Skeletal muscle tissue (tissue), 4 donors: ENCODE results near the gene NDUFS2. TPM values are rescaled to one million over a fixed set of nuclear protein-coding genes. Genes with fewer than 3 reads are reported as not detected.

ENCODE experiments used
- H3K27ac ChIP-seq: one replicate; pipeline ENCODE4 v1.7.0; 2013; ENCODE audit warnings: mild to moderate bottlenecking, low read depth, low read length, inconsistent platforms
- H3K27me3 ChIP-seq, 3 donors: one replicate each; pipeline ENCODE4 v1.7.0; 2013; ENCODE audit warnings: low read length in 3 of 3; ENCODE audit not compliant: control insufficient read depth in 3 of 3, insufficient read depth in 3 of 3
- H3K36me3 ChIP-seq, 3 donors: one replicate each; pipeline ENCODE4 v1.7.0; 2013; ENCODE audit warnings: low read length in 3 of 3; ENCODE audit not compliant: control insufficient read depth in 3 of 3, insufficient read depth in 3 of 3
- H3K4me1 ChIP-seq, 3 donors: one replicate each; pipeline ENCODE4 v1.7.0; 2013; ENCODE audit warnings: low read length in 3 of 3, mild to moderate bottlenecking in 3 of 3; ENCODE audit not compliant: control insufficient read depth in 3 of 3, insufficient read depth in 3 of 3
- H3K4me3 ChIP-seq, 3 donors: one replicate each; pipeline ENCODE4 v1.7.0; 2013; ENCODE audit warnings: low read length in 3 of 3
- H3K9ac ChIP-seq, 3 donors: one replicate each; pipeline ENCODE4 v1.7.0; 2013; ENCODE audit warnings: low read length in 3 of 3, mild to moderate bottlenecking in 3 of 3, moderate library complexity in 2 of 3, low read depth in 1 of 3
- H3K9me3 ChIP-seq, 3 donors: one replicate each; pipeline ENCODE4 v1.7.0; 2013; ENCODE audit warnings: low read length in 3 of 3; ENCODE audit not compliant: control insufficient read depth in 3 of 3
- total RNA-seq: library from RNA; depleted of rRNA; stranded (reverse); fragments of >200 nt; gene quantifications from one replicate; pipeline ENCODE4 v1.2.3, GENCODE V29; 2014
- donor health status: Osteomylitis.

Gene NDUFS2
- total RNA-seq, 1 donor from 2014 or later, result 147 TPM

- Histone ChIP-seq H3K27ac (peak overlapping the region; percentile 9), H3K4me3 (no peak overlapping the region), H3K27me3 (no peaks in the 10 kb centered on the region), H3K9me3 (no peaks in the 10 kb centered on the region), H3K36me3 (peaks cover 0 to 8% (median 3%) of the 10 kb centered on the region in 3 donors), H3K4me1 (peaks cover 31 to 50% (median 46%) of the 10 kb centered on the region in 3 donors), H3K9ac (peak overlapping the region in 1 of 3 donors; percentile 40)
Measured at GRCh38 chr1:161192476-161193465, 9.4 kb upstream of the NDUFS2 start.

- peaks cover 0 to 8% (median 3%) of the 10 kb centered on the region in 3 donors for H3K36me3 ChIP-seq
- H3K9me3 ChIP-seq, result no peaks in the 10 kb centered on the region
- H3K4me1 ChIP-seq, result peaks cover 40 to 59% (median 55%) of the 10 kb centered on the region in 3 donors
- peak overlapping the region in 1 of 3 donors; percentile 41 for H3K4me3 ChIP-seq
- H3K27me3 ChIP-seq, result no peaks in the 10 kb centered on the region
- peak overlapping the region; percentile 9 for H3K27ac ChIP-seq
- peak overlapping the region in 1 of 3 donors; percentile 40 for H3K9ac ChIP-seq
Measured at GRCh38 chr1:161193561-161194235, 8.5 kb upstream of the NDUFS2 start.

GRCh38 chr1:161195171-161195570, 7.0 kb upstream of the NDUFS2 start:
- peak overlapping the region; percentile 31 for H3K27ac ChIP-seq
- peaks cover 0 to 8% (median 3%) of the 10 kb centered on the region in 3 donors for H3K36me3 ChIP-seq
- peak overlapping the region in 1 of 3 donors; percentile 15 for H3K9ac ChIP-seq

GRCh38 chr1:161196111-161196510, 6.1 kb upstream of the NDUFS2 start:
- H3K27ac ChIP-seq, result peak overlapping the region; percentile 99

More at GRCh38 chr1:161195171-161195570, 7.0 kb upstream of the NDUFS2 start:
- peak overlapping the region in 2 of 3 donors; percentile 11 to 29 for H3K4me3 ChIP-seq
- H3K4me1 ChIP-seq, result peaks cover 53 to 74% (median 67%) of the 10 kb centered on the region in 3 donors
- H3K9me3 ChIP-seq, result no peaks in the 10 kb centered on the region
- no peaks in the 10 kb centered on the region for H3K27me3 ChIP-seq

GRCh38 chr1:161196521-161197451, 5.4 kb upstream of the NDUFS2 start:
- Histone ChIP-seq H3K4me1 (peaks cover 69 to 90% (median 83%) of the 10 kb centered on the region in 3 donors), H3K4me3 (peak overlapping the region; percentile 65 to 73 (median 72)), H3K27ac (peak overlapping the region; percentile 99)

More at GRCh38 chr1:161196111-161196510, 6.1 kb upstream of the NDUFS2 start:
- H3K4me1 ChIP-seq, result peaks cover 62 to 83% (median 76%) of the 10 kb centered on the region in 3 donors
- peaks cover 0 to 8% (median 3%) of the 10 kb centered on the region in 3 donors for H3K36me3 ChIP-seq
- peak overlapping the region in 1 of 3 donors; percentile 35 for H3K4me3 ChIP-seq
- H3K9ac ChIP-seq, result peak overlapping the region in 1 of 3 donors; percentile 73
- no peaks in the 10 kb centered on the region for H3K27me3 ChIP-seq
- no peaks in the 10 kb centered on the region for H3K9me3 ChIP-seq

GRCh38 chr1:161197560-161198193, 4.5 kb upstream of the NDUFS2 start:
- Histone ChIP-seq H3K9me3 (no peaks in the 10 kb centered on the region), H3K27me3 (no peaks in the 10 kb centered on the region), H3K4me1 (peaks cover 72 to 95% (median 82%) of the 10 kb centered on the region in 3 donors), H3K27ac (peak overlapping the region; percentile 99), H3K36me3 (peaks cover 0 to 3% (median 0%) of the 10 kb centered on the region in 3 donors), H3K4me3 (peak overlapping the region; percentile 65 to 73 (median 72)), H3K9ac (peak overlapping the region; percentile 72 to 90 (median 81))

More at GRCh38 chr1:161196521-161197451, 5.4 kb upstream of the NDUFS2 start:
- peak overlapping the region; percentile 3 to 90 (median 81) for H3K9ac ChIP-seq
- H3K9me3 ChIP-seq, result no peaks in the 10 kb centered on the region
- no peaks in the 10 kb centered on the region for H3K27me3 ChIP-seq
- H3K36me3 ChIP-seq, result peaks cover 0 to 3% (median 1%) of the 10 kb centered on the region in 3 donors

- H3K27me3 ChIP-seq, result no peaks in the 10 kb centered on the region
- peak overlapping the region; percentile 65 to 73 (median 72) for H3K4me3 ChIP-seq
- H3K9ac ChIP-seq, result peak overlapping the region; percentile 72 to 90 (median 81)
- peaks cover 0 to 3% (median under 1%) of the 10 kb centered on the region in 3 donors for H3K36me3 ChIP-seq
- no peaks in the 10 kb centered on the region for H3K9me3 ChIP-seq
- H3K4me1 ChIP-seq, result peaks cover 72 to 95% (median 83%) of the 10 kb centered on the region in 3 donors
- peak overlapping the region; percentile 99 for H3K27ac ChIP-seq
Measured at GRCh38 chr1:161198194-161198896, 3.8 kb upstream of the NDUFS2 start.

GRCh38 chr1:161198897-161199431, 3.2 kb upstream of the NDUFS2 start, which contains the start of gene ADAMTS4:
TSS of gene ADAMTS4 (minus strand) at chr1:161199054. CDS start at chr1:161198627, 427 bp downstream.
- Histone ChIP-seq H3K4me3 (peak within 1 kb of the TSS; percentile 65 to 73 (median 72)), H3K9ac (peak within 1 kb of the TSS; percentile 72 to 90 (median 81)), H3K9me3 (no peaks in the 10 kb centered on the region), H3K36me3 (peaks cover 0 to 8% (median 2%) of the 10 kb centered on the region in 3 donors), H3K27me3 (no peaks in the 10 kb centered on the region), H3K27ac (peak within 1 kb of the TSS; percentile 99), H3K4me1 (peaks cover 72 to 95% (median 82%) of the 10 kb centered on the region in 3 donors)
